GM12892 (cell line): Measurements from ENCODE around the gene KIF14.
A peak's percentile ranks its signal among the peaks of the same experiment; 100 is the strongest.
"Not testable (repeated sequence)": the region's sequence is repeated elsewhere in the genome, so short reads cannot be mapped to it uniquely, and the experiment has no call there.

Experiments
- DNase-seq: peaks from one replicate; pipeline ENCODE4 v3.0.0; 2011; ENCODE audit not compliant: insufficient read length
- FAIRE-seq: peaks from 2 replicates; lab custom pipeline; 2011; peaks lifted over from hg19 to GRCh38; lab: Jason Lieb, UNC
- POLR2A ChIP-seq: IDR thresholded peaks from 2 replicates; pipeline ENCODE4 v1.6.1; 2011; ENCODE audit warnings: low read depth, low read length, control low read depth
- POLR2AphosphoS5 ChIP-seq: IDR thresholded peaks from 2 replicates; pipeline ENCODE4 v1.6.1; 2011; ENCODE audit warnings: low read depth, low read length, control low read depth
- TAF1 ChIP-seq: IDR thresholded peaks from 2 replicates; pipeline ENCODE4 v1.6.1; 2011; ENCODE audit warnings: low read depth, mild to moderate bottlenecking, control low read depth, low read length, borderline replicate concordance

Gene KIF14

DNA sequence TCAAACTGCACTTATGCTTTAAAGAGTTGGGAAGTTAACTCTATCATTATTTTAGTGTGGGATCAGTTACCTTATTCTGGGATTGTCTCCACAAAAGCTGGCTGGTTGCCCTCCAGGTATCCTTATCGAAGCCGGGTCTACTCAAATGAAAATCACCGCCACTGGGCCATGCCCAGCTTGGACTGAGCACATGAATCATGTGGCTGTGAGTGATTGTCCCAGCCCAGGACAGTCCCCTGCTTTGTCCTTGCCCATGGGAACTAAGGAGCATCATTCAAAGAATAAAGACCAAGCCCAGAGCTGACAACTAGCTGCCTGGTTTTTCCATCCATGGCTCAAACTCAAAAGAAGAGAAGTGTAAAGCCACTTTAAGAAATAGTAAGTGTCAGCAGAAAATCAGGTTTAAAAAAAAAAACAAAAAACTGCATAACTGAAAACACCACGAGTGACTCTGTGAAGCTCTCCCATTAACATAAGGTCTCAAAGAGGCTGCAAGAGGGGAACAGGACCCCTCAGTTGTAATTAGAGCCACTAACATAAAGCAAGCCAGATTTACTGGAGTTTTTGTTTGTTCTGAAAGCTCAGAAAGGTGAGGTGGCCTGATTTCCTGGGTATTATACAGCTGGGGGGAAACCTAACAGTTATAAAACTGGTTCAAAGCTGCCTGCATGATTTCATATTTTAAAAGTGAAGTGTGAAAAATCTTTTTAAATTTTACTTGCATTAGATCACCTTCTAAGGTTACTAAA is 91.5 kb downstream of the KIF14 start:
- FAIRE-seq (no peak), DNase-seq (no peak)
- TF ChIP-seq POLR2AphosphoS5 (no peak), POLR2A (no peak), TAF1 (no peak)

GRCh38 chr1:200527670-200528069 is 92.9 kb downstream of the KIF14 start:
- TF ChIP-seq POLR2AphosphoS5 (no peak), POLR2A (no peak), TAF1 (no peak)
- no peak for FAIRE-seq
- no peak for DNase-seq

GRCh38 chr1:200526709-200527612 is 93.6 kb downstream of the KIF14 start:
- FAIRE-seq (no peak), DNase-seq (no peak)
- no peak for TF ChIP-seq POLR2A
- no peak for TF ChIP-seq TAF1
- TF ChIP-seq POLR2AphosphoS5 = no peak

GRCh38 chr1:200525090-200525987 is 95.2 kb downstream of the KIF14 start:
- TF ChIP-seq POLR2A = no peak
- no peak for TF ChIP-seq TAF1
- TF ChIP-seq POLR2AphosphoS5 = no peak
- no peak for DNase-seq

DNA sequence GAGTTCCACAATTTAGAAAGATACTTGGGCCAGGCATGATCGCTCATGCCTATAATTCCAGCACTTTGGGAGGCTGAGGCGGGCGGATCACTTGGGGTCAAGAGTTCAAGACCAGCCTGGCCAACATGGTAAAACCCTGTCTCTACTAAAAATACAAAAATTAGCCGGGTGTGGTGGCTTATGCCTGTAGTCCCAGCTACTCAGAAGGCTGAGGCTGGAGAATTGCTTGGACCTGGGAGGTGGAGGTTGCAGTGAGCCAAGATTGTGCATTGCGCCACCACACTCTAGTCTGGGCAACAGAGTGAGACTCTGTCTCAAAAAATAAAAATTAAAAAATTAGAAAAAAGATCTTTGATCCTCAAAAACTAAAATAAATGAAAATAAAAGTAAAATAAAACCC is 96.0 kb downstream of the KIF14 start:
- FAIRE-seq, DNase-seq: not testable (repeated sequence)

More at GRCh38 chr1:200525090-200525987, 95.2 kb downstream of the KIF14 start:
- FAIRE-seq = no peak

GRCh38 chr1:200524092-200524491 is 96.5 kb downstream of the KIF14 start:
- TF ChIP-seq POLR2AphosphoS5 = no peak
- TF ChIP-seq POLR2A = no peak
- no peak for TF ChIP-seq TAF1
- DNase-seq (no peak), FAIRE-seq (no peak)

DNA sequence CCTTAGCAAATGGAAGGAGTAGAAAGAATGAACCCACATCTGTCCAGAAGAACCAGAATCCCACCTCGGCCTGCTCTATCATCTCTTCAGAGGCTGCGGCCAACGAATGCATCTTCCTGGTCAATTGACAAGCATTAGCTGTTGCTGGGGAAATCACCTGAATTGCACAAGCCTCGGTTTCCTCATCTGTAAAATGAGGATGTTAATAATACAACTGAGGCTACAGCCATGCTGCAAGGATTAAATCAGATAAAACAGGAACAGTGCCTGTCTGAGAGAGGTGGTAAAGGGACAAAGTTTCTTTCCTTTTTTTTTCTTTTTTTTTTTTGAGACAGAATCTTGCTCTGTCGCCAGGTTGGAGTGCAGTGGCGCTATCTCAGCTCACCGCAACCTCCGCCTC is 99.8 kb downstream of the KIF14 start:
- FAIRE-seq (no peak), DNase-seq (no peak)
- no peak for TF ChIP-seq TAF1
- TF ChIP-seq POLR2A = no peak
- TF ChIP-seq POLR2AphosphoS5 = no peak

GRCh38 chr1:200518524-200518923 is 102.0 kb downstream of the KIF14 start:
- no peak for FAIRE-seq
- TF ChIP-seq POLR2AphosphoS5 = no peak
- TF ChIP-seq TAF1 = no peak
- TF ChIP-seq POLR2A = no peak
- no peak for DNase-seq

- TF ChIP-seq TAF1 = no peak
- FAIRE-seq = no peak
- DNase-seq = no peak
Observed at GRCh38 chr1:200512191-200512590, 108.4 kb downstream of the KIF14 start.

DNA sequence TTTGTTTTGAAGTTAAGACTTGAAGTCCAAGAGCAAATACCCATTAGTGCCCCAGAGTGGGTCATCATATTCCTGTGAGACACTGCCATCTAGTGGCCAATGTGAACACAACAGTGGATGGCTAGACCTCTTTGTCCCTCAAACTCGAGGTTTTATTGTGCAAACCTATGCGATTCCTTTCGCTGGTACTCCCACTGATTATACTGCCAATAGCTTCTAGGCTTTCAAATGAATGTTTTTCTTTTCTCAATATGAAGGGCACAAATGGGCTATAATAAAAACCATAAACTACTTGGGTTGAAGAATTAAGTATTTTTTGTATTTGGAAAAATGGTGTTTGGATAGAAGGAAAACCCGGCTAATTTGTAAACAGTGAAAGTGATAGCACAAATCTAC is 110.3 kb downstream of the KIF14 start:
- FAIRE-seq = peak; percentile 95
- TF ChIP-seq POLR2A (no peak), POLR2AphosphoS5 (no peak)

GRCh38 chr1:200506471-200506870 is 114.1 kb downstream of the KIF14 start:
- DNase-seq = no peak
- TF ChIP-seq POLR2A = no peak
- TF ChIP-seq TAF1 = no peak
- TF ChIP-seq POLR2AphosphoS5 = no peak
- no peak for FAIRE-seq

More for the DNA sequence above, 110.3 kb downstream of the KIF14 start:
- peak; percentile 61 for DNase-seq
